Naive thymus-derived CD8-positive, alpha-beta T cell (primary cell): ENCODE results near the gene EARS2. TPM values are rescaled to one million over a fixed set of nuclear protein-coding genes. Genes with fewer than 3 reads are reported as not detected.
"Not testable (repeated sequence)": the region's sequence is repeated elsewhere in the genome, so short reads cannot be mapped to it uniquely, and the experiment has no call there.

Experiments
- ATAC-seq, 2 donors: fragments of 150-1000 bp; cut with Tn5 transposase in 1 of 2; sonication (Bioruptor Pico), chemical (Tn5 transposase) in 1 of 2; 1 replicate in 1 of 2; 2 replicates in 1 of 2; pipeline ENCODE4 v1.10.0; 2021; ENCODE audit warnings: mild to moderate bottlenecking in 2 of 2, moderate library complexity in 2 of 2
- POLR2A ChIA-PET: fragments of 350-600 bp; sonication (Branson Sonifier 250); formaldehyde crosslinking; loops from one replicate; lab custom pipeline; 2021; ENCODE audit warnings: antibody characterized with exemption; lab: Charles Lee
- DNase-seq, 10 donors: peaks; one replicate each; pipeline versions ENCODE4 v3.0.0 to v3.0.0-alpha.2; 2020 to 2022
- H3K27ac Mint-ChIP-seq, 10 donors: one replicate each; pipeline ENCODE4 v1.8.0; 2020 to 2022; ENCODE audit warnings: mild to moderate bottlenecking in 10 of 10, mixed read lengths in 10 of 10, moderate library complexity in 4 of 10, inconsistent platforms in 1 of 10
- H3K27me3 Mint-ChIP-seq, 5 donors: one replicate each; pipeline ENCODE4 v1.8.0; 2021 to 2022; ENCODE audit warnings: mixed read lengths in 5 of 5
- H3K36me3 Mint-ChIP-seq, 3 donors: one replicate each; pipeline ENCODE4 v1.8.0; 2020 to 2022; ENCODE audit warnings: mixed read lengths in 3 of 3, mild to moderate bottlenecking in 2 of 3, inconsistent platforms in 1 of 3
- H3K4me1 Mint-ChIP-seq, 4 donors: one replicate each; pipeline ENCODE4 v1.8.0; 2021 to 2022; ENCODE audit warnings: mixed read lengths in 4 of 4
- H3K4me3 Mint-ChIP-seq, 10 donors: one replicate each; pipeline ENCODE4 v1.8.0; 2020 to 2022; ENCODE audit warnings: mild to moderate bottlenecking in 10 of 10, mixed read lengths in 10 of 10, moderate library complexity in 6 of 10, inconsistent platforms in 1 of 10
- H3K9me3 Mint-ChIP-seq, 9 donors: one replicate each; pipeline ENCODE4 v1.8.0; 2020 to 2022; ENCODE audit warnings: mixed read lengths in 9 of 9, mild to moderate bottlenecking in 3 of 9, inconsistent platforms in 1 of 9, moderate library complexity in 1 of 9
- polyA plus RNA-seq, 3 donors: library from polyadenylated mRNA; unstranded; fragments of 300-500 nt; fragmentation: Illumina TruSeq; gene quantifications; one replicate each; pipeline ENCODE4 v1.2.3, GENCODE V29; 2021
- total RNA-seq, 8 experiments: library from RNA in 2 of 8; stranded (reverse) in 2 of 8; gene quantifications; one replicate each; pipeline ENCODE4 v1.2.3 and lab custom pipeline; 2021 to 2026

Gene EARS2
- total RNA-seq (10 to 100 TPM; 16.9 to 18.1 TPM), polyA plus RNA-seq (10 to 100 TPM; 14.1 to 19.9 (median 18.3) TPM), total RNA-seq (lab: John Stamatoyannopoulos, UW) (15.3 to 62.9 (median 23.7) reads per million in 6 experiments)

- Mint-ChIP-seq H3K36me3 (peaks cover 0 to 39% (median under 1%) of the 10 kb centered on the region in 3 donors), H3K4me3 (peak within 1 kb of the TSS; percentile 88 to 96 (median 93)), H3K27ac (peak within 1 kb of the TSS; percentile 78 to 97 (median 96)), H3K27me3 (no peaks in the 10 kb centered on the region), H3K4me1 (peaks cover 14 to 48% (median 36%) of the 10 kb centered on the region in 4 donors), H3K9me3 (no peaks in the 10 kb centered on the region)
- POLR2A ChIA-PET: interaction anchor here (0.6 to 1.3 kb wide), 4 partner anchors 35 to 85 kb away, joined by 3 to 8 read pairs (median 4); partner anchors contain the start of gene GGA2
- ATAC-seq (peak; percentile 92 to 93), DNase-seq (peak; percentile 86 to 99 (median 96))
These were observed at the start of gene EARS2, which contains the start of gene UBFD1 for GRCh38 chr16:23556881-23557778. Gene EARS2 (minus strand): TSS chr16:23557350. CDS start chr16:23557343, 7 bp downstream. Gene UBFD1 (plus strand): TSS chr16:23557727. CDS start chr16:23557743, 16 bp downstream.

GRCh38 chr16:23597003-23597756 lies 40.0 kb upstream of the EARS2 start:
- POLR2A ChIA-PET: interaction anchor here (0.6 to 1.4 kb wide), 5 partner anchors 16 to 139 kb away, joined by 3 to 5 read pairs (median 3); partner anchors contain the start of genes DCTN5 and PALB2
- Mint-ChIP-seq H3K4me3 (peak overlapping the region; percentile 19 to 80 (median 45)), H3K36me3 (peaks cover 0 to 28% (median 3%) of the 10 kb centered on the region in 3 donors), H3K9me3 (no peaks in the 10 kb centered on the region), H3K27me3 (no peaks in the 10 kb centered on the region), H3K27ac (peak overlapping the region in 7 of 10 donors; percentile 2 to 88 (median 71)), H3K4me1 (peaks cover 4 to 37% (median 20%) of the 10 kb centered on the region in 4 donors)
- no peak for DNase-seq
- ATAC-seq: no peak

GRCh38 chr16:23595951-23596720 lies 39.0 kb upstream of the EARS2 start, which contains the start of gene NDUFAB1:
Gene NDUFAB1 (minus strand): TSS chr16:23596316. CDS start chr16:23596290, 26 bp downstream.
- no peaks in the 10 kb centered on the region for H3K27me3 Mint-ChIP-seq
- H3K36me3 Mint-ChIP-seq: peaks cover 0 to 28% (median 3%) of the 10 kb centered on the region in 3 donors
- POLR2A ChIA-PET: interaction anchor here (0.6 to 1.4 kb wide), 3 partner anchors 29 to 138 kb away, joined by 3 read pairs; partner anchors contain the start of genes DCTN5 and PALB2
- peak; percentile 98 to 99 for ATAC-seq
- peak; percentile 78 to 93 (median 89) for DNase-seq
- peaks cover 10 to 46% (median 30%) of the 10 kb centered on the region in 4 donors for H3K4me1 Mint-ChIP-seq
- no peaks in the 10 kb centered on the region for H3K9me3 Mint-ChIP-seq
- peak within 1 kb of the TSS; percentile 64 to 93 (median 86) for H3K27ac Mint-ChIP-seq
- H3K4me3 Mint-ChIP-seq: peak within 1 kb of the TSS; percentile 73 to 91 (median 82)

GRCh38 chr16:23595246-23595950 lies 38.2 kb upstream of the EARS2 start:
- H3K4me3 Mint-ChIP-seq: peak overlapping the region; percentile 73 to 89 (median 80)
- DNase-seq (no peak), ATAC-seq (no peak)
- POLR2A ChIA-PET: no interaction called here
- peaks cover 0 to 33% (median 3%) of the 10 kb centered on the region in 3 donors for H3K36me3 Mint-ChIP-seq
- H3K27ac Mint-ChIP-seq: peak overlapping the region; percentile 45 to 88 (median 71)
- peaks cover 10 to 50% (median 33%) of the 10 kb centered on the region in 4 donors for H3K4me1 Mint-ChIP-seq
- no peaks in the 10 kb centered on the region for H3K9me3 Mint-ChIP-seq
- H3K27me3 Mint-ChIP-seq: no peaks in the 10 kb centered on the region

- Mint-ChIP-seq H3K4me3 (peak overlapping the region in 7 of 10 donors; percentile 11 to 50 (median 29)), H3K4me1 (peaks cover 10 to 52% (median 35%) of the 10 kb centered on the region in 4 donors), H3K9me3 (no peaks in the 10 kb centered on the region), H3K27me3 (no peaks in the 10 kb centered on the region), H3K36me3 (peaks cover 0 to 42% (median 3%) of the 10 kb centered on the region in 3 donors), H3K27ac (peak overlapping the region in 1 of 10 donors; percentile 45)
- ATAC-seq: no peak
- DNase-seq: no peak
- POLR2A ChIA-PET: no interaction called here
These were observed 37.0 kb upstream of the EARS2 start for GRCh38 chr16:23594186-23594585.

- DNase-seq: no peak
- Mint-ChIP-seq H3K4me3 (no peak overlapping the region), H3K27me3 (no peaks in the 10 kb centered on the region), H3K27ac (no peak overlapping the region), H3K9me3 (no peaks in the 10 kb centered on the region), H3K36me3 (peaks cover 0 to 79% (median 3%) of the 10 kb centered on the region in 3 donors), H3K4me1 (peaks cover 10 to 43% (median 32%) of the 10 kb centered on the region in 4 donors)
- ATAC-seq: no peak
- POLR2A ChIA-PET: no interaction called here
These were observed 33.0 kb upstream of the EARS2 start for GRCh38 chr16:23590181-23590580.

- DNase-seq (no peak), ATAC-seq (no peak)
- no peaks in the 10 kb centered on the region for H3K9me3 Mint-ChIP-seq
- POLR2A ChIA-PET: no interaction called here
- no peaks in the 10 kb centered on the region for H3K27me3 Mint-ChIP-seq
- peaks cover 0 to 88% (median 5%) of the 10 kb centered on the region in 3 donors for H3K36me3 Mint-ChIP-seq
- H3K4me1 Mint-ChIP-seq: peaks cover 11 to 27% (median 17%) of the 10 kb centered on the region in 4 donors
- peak overlapping the region in 1 of 10 donors; percentile 11 for H3K27ac Mint-ChIP-seq
- H3K4me3 Mint-ChIP-seq: no peak overlapping the region
These were observed 30.6 kb upstream of the EARS2 start for GRCh38 chr16:23587726-23588125.

GRCh38 chr16:23584186-23585076 lies 27.3 kb upstream of the EARS2 start:
- no peak for DNase-seq
- peaks cover 0 to 91% (median 3%) of the 10 kb centered on the region in 3 donors for H3K36me3 Mint-ChIP-seq
- H3K27ac Mint-ChIP-seq: peak overlapping the region in 1 of 10 donors; percentile 85
- no peaks in the 10 kb centered on the region for H3K27me3 Mint-ChIP-seq
- H3K4me1 Mint-ChIP-seq: peaks cover 0 to 5% (median 4%) of the 10 kb centered on the region in 4 donors
- POLR2A ChIA-PET: interaction anchor here (0.6 kb wide), 1 partner anchor 97 kb away, joined by 3 read pairs; no protein-coding TSS in a partner anchor
- H3K4me3 Mint-ChIP-seq: peak overlapping the region in 2 of 10 donors; percentile 22 to 24
- H3K9me3 Mint-ChIP-seq: no peaks in the 10 kb centered on the region
- no peak for ATAC-seq

- DNase-seq, ATAC-seq, POLR2A ChIA-PET, H3K4me3 Mint-ChIP-seq, H3K27me3 Mint-ChIP-seq, H3K4me1 Mint-ChIP-seq, H3K9me3 Mint-ChIP-seq, H3K27ac Mint-ChIP-seq: not testable (repeated sequence)
- peaks cover 0 to 91% (median 10%) of the 10 kb centered on the region in 3 donors for H3K36me3 Mint-ChIP-seq
These were observed 26.1 kb upstream of the EARS2 start for GRCh38 chr16:23583271-23583670.

- peaks cover 0 to 77% (median 10%) of the 10 kb centered on the region in 3 donors for H3K36me3 Mint-ChIP-seq
- no peaks in the 10 kb centered on the region for H3K27me3 Mint-ChIP-seq
- peaks cover 0 to 3% (median 0%) of the 10 kb centered on the region in 4 donors for H3K4me1 Mint-ChIP-seq
- ATAC-seq: no peak
- no peaks in the 10 kb centered on the region for H3K9me3 Mint-ChIP-seq
- H3K4me3 Mint-ChIP-seq: no peak overlapping the region
- no peak for DNase-seq
- peak overlapping the region in 1 of 10 donors; percentile 11 for H3K27ac Mint-ChIP-seq
- POLR2A ChIA-PET: interaction anchor here (0.7 kb wide), 2 partner anchors 10 to 16 kb away, joined by 5 read pairs; no protein-coding TSS in a partner anchor
These were observed 24.6 kb upstream of the EARS2 start for GRCh38 chr16:23581764-23582163.
